Activated T-cell treated with anti-CD3 and anti-CD28 coated beads, Interleukin-2, amount 50 U/mL, for 48 hours (primary cell): Measurements from ENCODE around the gene MRPL33.

Source experiments
- DNase-seq, 2 experiments: peaks; one replicate each; pipeline ENCODE4 v3.0.0-alpha.2; 2020

The MRPL33 gene

GRCh38 chr2:27771548-27772335, at the start of gene MRPL33:
Gene MRPL33, plus strand, starts transcription at chr2:27771719. Its CDS starts 59 bp downstream, at chr2:27771778.
- peak; percentile 94 to 95 for DNase-seq

- DNase-seq: no peak
Observed at GRCh38 chr2:27721884-27722485, 49.5 kb upstream of the MRPL33 start.

- DNase-seq: peak in 1 of 2 experiments; percentile 57
Observed at GRCh38 chr2:27723372-27724144, 48.0 kb upstream of the MRPL33 start.

- DNase-seq: no peak
Observed at GRCh38 chr2:27724191-27724590, 47.3 kb upstream of the MRPL33 start.

GRCh38 chr2:27724905-27725701, 46.4 kb upstream of the MRPL33 start:
- no peak for DNase-seq

GRCh38 chr2:27727257-27727656, 44.3 kb upstream of the MRPL33 start:
- DNase-seq: no peak

- DNase-seq: no peak
Observed at GRCh38 chr2:27728081-27728858, 43.2 kb upstream of the MRPL33 start.

- DNase-seq: no peak
Observed at GRCh38 chr2:27729198-27729597, 42.3 kb upstream of the MRPL33 start.

- no peak for DNase-seq
Observed at GRCh38 chr2:27729614-27730013, 41.9 kb upstream of the MRPL33 start.

- DNase-seq: no peak
Observed at GRCh38 chr2:27730261-27730662, 41.3 kb upstream of the MRPL33 start.

- DNase-seq: no peak
Observed at GRCh38 chr2:27730980-27731691, 40.4 kb upstream of the MRPL33 start.

GRCh38 chr2:27734305-27734704, 37.2 kb upstream of the MRPL33 start:
- DNase-seq: no peak

GRCh38 chr2:27735263-27735904, 36.1 kb upstream of the MRPL33 start:
- peak; percentile 78 to 84 for DNase-seq

GRCh38 chr2:27736031-27736889, 35.3 kb upstream of the MRPL33 start:
- no peak for DNase-seq

- DNase-seq: no peak
Observed at GRCh38 chr2:27736890-27737204, 34.7 kb upstream of the MRPL33 start.

- DNase-seq: no peak
Observed at GRCh38 chr2:27737676-27738348, 33.7 kb upstream of the MRPL33 start.

GRCh38 chr2:27738349-27739057, 33.0 kb upstream of the MRPL33 start:
- no peak for DNase-seq

- DNase-seq: no peak
Observed at GRCh38 chr2:27739058-27739373, 32.5 kb upstream of the MRPL33 start.

- no peak for DNase-seq
Observed at GRCh38 chr2:27741673-27742072, 29.8 kb upstream of the MRPL33 start.
